Progenitor cell of endocrine pancreas (in vitro differentiated cells): Measurements from ENCODE around the gene HIVEP3. TPM values are rescaled to one million over a fixed set of nuclear protein-coding genes. Genes with fewer than 3 reads are reported as not detected.

Experiments used
- DNase-seq: peaks from one replicate; pipeline ENCODE4 v3.0.0; 2021; ENCODE audit warnings: low spot score; ENCODE audit not compliant: unreplicated experiment
- H3K27ac Mint-ChIP-seq: 2 replicates; pipeline ENCODE4 v1.8.0; 2021; ENCODE audit warnings: mild to moderate bottlenecking, moderate library complexity, mixed read lengths
- H3K27me3 Mint-ChIP-seq: 2 replicates; pipeline ENCODE4 v1.8.0; 2021; ENCODE audit warnings: mixed read lengths
- H3K36me3 Mint-ChIP-seq: 2 replicates; pipeline ENCODE4 v1.8.0; 2022; ENCODE audit warnings: mixed read lengths; ENCODE audit not compliant: insufficient read depth
- H3K4me1 Mint-ChIP-seq: 2 replicates; pipeline ENCODE4 v1.8.0; 2021; ENCODE audit warnings: low read depth, mixed read lengths
- H3K4me3 Mint-ChIP-seq: 2 replicates; pipeline ENCODE4 v1.8.0; 2021; ENCODE audit warnings: low read depth, mild to moderate bottlenecking, moderate library complexity, mixed read lengths
- H3K9me3 Mint-ChIP-seq: 2 replicates; pipeline ENCODE4 v1.8.0; 2021; ENCODE audit warnings: low read depth, mixed read lengths
- total RNA-seq: library from RNA; stranded (reverse); gene quantifications from 2 replicates; pipeline ENCODE4 v1.2.1, GENCODE V29; 2021
- TF ChIP-seq, protein P1 (sequence below): fragments of 200-600 bp; sonication (generic); IDR thresholded peaks from one replicate; pipeline ENCODE4 v1.5.0; 2021; ENCODE audit warnings: antibody characterized with exemption, mild to moderate bottlenecking; ENCODE audit not compliant: unreplicated experiment

HIVEP3 gene
- total RNA-seq, 1 donor from 2014 or later, result 1.1 TPM

DNA sequence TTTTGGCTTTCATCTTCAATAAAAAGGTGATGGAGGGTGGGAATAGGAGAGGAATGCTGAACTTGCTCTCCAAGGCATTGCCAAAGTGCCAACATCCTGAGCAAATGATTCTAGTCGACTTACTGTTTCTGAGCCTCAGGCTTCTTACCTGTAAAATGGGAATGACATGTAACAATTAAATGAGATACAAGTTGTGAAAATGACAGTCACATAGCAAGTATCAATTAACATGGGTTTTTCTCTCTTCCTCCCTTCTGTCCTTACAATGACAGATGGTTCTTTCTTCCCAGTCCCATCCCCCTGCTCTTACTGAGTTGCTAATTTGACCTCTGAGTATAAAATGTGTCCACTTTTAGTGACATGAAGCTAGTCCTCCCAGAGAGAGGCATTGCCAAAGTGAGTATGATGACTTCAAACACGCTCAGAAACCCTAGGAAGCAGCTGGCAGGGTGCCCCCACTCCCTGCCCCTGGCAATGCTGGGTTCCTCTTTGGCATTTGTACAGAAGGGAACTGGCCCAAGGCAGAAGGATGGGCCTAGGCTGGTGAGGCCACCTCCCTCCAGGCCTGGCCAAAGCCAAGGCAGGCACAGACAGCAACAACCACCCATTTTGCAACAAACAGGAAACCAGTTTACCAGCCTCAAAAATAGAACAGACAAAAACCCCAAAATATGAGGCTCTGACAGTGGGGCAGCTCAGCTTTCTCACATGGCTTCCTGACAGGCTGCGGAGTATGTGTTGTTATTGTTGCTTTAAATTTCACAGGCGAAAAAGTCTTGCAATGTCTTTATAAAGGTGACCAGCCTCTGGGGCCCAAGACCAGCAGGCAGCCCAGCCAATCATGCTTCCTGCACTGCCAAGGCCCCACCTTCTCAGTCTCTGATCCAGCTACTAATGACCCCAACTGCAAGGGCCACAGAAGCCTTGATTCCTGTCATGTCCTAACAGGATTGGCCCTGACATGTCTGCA, 115.9 kb downstream of the HIVEP3 start:
- H3K9me3 Mint-ChIP-seq, result no peaks in the 10 kb centered on the region
- no peak for DNase-seq
- H3K36me3 Mint-ChIP-seq, result no peaks in the 10 kb centered on the region
- H3K4me1 Mint-ChIP-seq, result no peaks in the 10 kb centered on the region
- H3K27me3 Mint-ChIP-seq, result no peaks in the 10 kb centered on the region
- no peak overlapping the region for H3K27ac Mint-ChIP-seq
- no peak overlapping the region for H3K4me3 Mint-ChIP-seq
- TF ChIP-seq, protein P1, sequence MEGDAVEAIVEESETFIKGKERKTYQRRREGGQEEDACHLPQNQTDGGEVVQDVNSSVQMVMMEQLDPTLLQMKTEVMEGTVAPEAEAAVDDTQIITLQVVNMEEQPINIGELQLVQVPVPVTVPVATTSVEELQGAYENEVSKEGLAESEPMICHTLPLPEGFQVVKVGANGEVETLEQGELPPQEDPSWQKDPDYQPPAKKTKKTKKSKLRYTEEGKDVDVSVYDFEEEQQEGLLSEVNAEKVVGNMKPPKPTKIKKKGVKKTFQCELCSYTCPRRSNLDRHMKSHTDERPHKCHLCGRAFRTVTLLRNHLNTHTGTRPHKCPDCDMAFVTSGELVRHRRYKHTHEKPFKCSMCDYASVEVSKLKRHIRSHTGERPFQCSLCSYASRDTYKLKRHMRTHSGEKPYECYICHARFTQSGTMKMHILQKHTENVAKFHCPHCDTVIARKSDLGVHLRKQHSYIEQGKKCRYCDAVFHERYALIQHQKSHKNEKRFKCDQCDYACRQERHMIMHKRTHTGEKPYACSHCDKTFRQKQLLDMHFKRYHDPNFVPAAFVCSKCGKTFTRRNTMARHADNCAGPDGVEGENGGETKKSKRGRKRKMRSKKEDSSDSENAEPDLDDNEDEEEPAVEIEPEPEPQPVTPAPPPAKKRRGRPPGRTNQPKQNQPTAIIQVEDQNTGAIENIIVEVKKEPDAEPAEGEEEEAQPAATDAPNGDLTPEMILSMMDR, result no peak

DNA sequence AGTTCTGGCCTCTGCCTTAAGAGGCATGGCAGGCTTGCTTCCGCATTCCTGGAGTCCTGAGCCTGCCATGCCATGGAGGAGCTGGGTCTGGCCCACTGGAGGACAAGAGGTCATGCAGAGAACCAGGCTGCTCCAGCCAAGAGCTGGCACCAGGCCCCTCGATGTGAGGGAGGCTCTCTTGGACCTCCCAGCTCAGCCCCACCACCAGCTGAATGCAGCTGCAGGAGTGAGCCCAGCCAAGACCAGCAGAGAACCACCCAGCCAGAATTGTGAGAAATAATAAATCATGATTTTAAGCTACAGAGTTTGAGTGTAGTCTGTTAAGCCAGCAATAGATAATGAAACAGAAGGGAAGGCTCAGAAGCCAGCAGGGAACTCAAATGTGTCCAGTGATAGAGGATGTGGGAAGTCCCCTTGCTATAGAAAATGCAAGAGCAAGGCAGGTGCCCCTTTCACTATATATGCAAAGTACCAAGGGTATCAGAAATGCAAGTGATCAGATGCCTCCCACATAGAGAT, 118.4 kb downstream of the HIVEP3 start:
- H3K36me3 Mint-ChIP-seq, result no peaks in the 10 kb centered on the region
- H3K4me1 Mint-ChIP-seq, result no peaks in the 10 kb centered on the region
- no peaks in the 10 kb centered on the region for H3K9me3 Mint-ChIP-seq
- DNase-seq, result no peak
- H3K4me3 Mint-ChIP-seq, result no peak overlapping the region
- TF ChIP-seq, protein P1, result no peak
- no peak overlapping the region for H3K27ac Mint-ChIP-seq
- H3K27me3 Mint-ChIP-seq, result peaks cover 3% of the 10 kb centered on the region

DNA sequence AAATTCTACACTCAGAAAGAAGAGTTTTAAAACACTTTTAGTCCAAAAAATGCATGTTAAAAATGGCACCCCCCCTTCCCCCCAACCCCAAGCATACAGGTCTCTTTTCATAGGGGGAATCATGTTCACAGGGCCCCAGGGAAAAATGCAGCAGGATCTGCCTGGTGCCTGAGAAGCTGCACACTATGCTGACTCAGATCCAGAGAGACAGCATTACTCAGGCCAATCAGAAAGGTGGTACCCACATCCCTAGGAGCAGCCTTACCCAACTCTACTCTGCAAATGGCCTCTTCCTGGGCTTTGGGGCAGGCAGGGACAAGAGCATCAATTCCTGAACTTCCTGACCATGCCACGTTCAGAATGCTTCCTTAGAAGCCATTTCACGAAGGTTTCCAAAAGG, 119.0 kb downstream of the HIVEP3 start:
- H3K4me1 Mint-ChIP-seq, result no peaks in the 10 kb centered on the region
- H3K36me3 Mint-ChIP-seq, result no peaks in the 10 kb centered on the region
- peaks cover 3% of the 10 kb centered on the region for H3K27me3 Mint-ChIP-seq
- H3K9me3 Mint-ChIP-seq, result no peaks in the 10 kb centered on the region
- no peak overlapping the region for H3K4me3 Mint-ChIP-seq
- TF ChIP-seq, protein P1, result no peak
- H3K27ac Mint-ChIP-seq, result no peak overlapping the region
- no peak for DNase-seq

DNA sequence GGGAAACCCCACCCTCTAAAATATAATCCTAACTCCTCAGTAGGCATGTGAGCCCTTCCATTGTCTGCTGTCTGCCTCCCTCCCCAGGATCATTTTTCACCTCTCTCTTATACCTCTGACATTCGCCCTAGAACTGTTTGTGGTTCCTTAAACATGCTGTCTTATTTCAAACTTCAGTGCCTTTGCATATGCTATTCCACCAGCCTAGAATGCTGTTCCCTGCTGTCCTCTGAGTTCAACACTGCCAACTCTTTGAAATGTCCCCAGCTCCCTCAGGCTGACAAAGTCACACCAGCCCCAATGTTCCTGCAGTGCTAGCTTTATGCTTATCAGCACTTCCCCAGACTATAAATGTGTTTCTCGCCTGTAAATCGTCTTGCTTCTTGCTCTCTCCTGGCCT, 119.5 kb downstream of the HIVEP3 start:
- no peaks in the 10 kb centered on the region for H3K9me3 Mint-ChIP-seq
- H3K27me3 Mint-ChIP-seq, result peaks cover 3% of the 10 kb centered on the region
- H3K4me1 Mint-ChIP-seq, result no peaks in the 10 kb centered on the region
- TF ChIP-seq, protein P1, result no peak
- DNase-seq, result no peak
- no peak overlapping the region for H3K4me3 Mint-ChIP-seq
- H3K27ac Mint-ChIP-seq, result no peak overlapping the region
- H3K36me3 Mint-ChIP-seq, result no peaks in the 10 kb centered on the region

DNA sequence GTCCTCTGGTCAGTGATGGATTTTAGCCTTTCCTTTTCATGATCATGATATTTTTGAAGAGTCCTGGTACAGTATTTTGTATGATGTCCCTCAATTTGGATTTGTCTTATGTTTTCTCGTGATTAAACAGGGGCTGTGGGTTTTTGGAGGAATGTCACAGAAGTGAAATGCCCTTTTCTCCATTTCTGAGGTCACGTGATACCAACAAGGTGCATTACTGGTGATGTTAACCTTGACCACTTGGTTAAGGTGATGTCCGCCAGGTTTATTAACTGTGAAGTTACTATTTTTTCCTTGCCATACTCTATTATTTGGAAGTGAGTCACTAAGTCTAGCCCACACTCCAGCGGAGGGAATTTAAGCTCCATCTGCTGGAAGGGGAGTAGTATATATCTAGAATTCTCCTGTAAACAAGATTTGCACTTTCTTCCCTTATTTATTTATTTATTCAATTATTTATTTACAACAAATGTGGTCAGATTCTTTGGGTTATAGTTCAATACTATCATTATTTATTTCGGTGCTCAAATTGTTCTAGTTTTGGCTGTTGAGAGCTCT, 123.4 kb downstream of the HIVEP3 start:
- no peaks in the 10 kb centered on the region for H3K36me3 Mint-ChIP-seq
- no peaks in the 10 kb centered on the region for H3K4me1 Mint-ChIP-seq
- H3K27ac Mint-ChIP-seq, result no peak overlapping the region
- TF ChIP-seq, protein P1, result no peak
- H3K27me3 Mint-ChIP-seq, result peaks cover 3% of the 10 kb centered on the region
- no peak overlapping the region for H3K4me3 Mint-ChIP-seq
- DNase-seq, result no peak
- H3K9me3 Mint-ChIP-seq, result no peaks in the 10 kb centered on the region
